GM13977 (cell line): Measurements from ENCODE around the gene ELF5.

Experiments used
- DNase-seq: peaks from one replicate; pipeline ENCODE4 v3.0.0; 2012; ENCODE audit warnings: low spot score
- in situ Hi-C: fragments of 300-500 bp; cut with MboI; formaldehyde crosslinking; loops from one replicate; pipeline ENCODE4 v1.12.0; 2022; ENCODE audit warnings: low sequenced_read_pairs, low pct_unique_long_range_greater_than_20kb, mixed read lengths, inconsistent platforms; ENCODE audit not compliant: unreplicated experiment
- TF ChIP-seq, protein P1 (sequence below): IDR thresholded peaks from 2 replicates; pipeline ENCODE4 v1.5.1; 2012; ENCODE audit warnings: mild to moderate bottlenecking, control low read depth; ENCODE audit not compliant: insufficient read depth; ENCODE audit errors: extremely low read depth, missing control alignments

ELF5 gene

DNA sequence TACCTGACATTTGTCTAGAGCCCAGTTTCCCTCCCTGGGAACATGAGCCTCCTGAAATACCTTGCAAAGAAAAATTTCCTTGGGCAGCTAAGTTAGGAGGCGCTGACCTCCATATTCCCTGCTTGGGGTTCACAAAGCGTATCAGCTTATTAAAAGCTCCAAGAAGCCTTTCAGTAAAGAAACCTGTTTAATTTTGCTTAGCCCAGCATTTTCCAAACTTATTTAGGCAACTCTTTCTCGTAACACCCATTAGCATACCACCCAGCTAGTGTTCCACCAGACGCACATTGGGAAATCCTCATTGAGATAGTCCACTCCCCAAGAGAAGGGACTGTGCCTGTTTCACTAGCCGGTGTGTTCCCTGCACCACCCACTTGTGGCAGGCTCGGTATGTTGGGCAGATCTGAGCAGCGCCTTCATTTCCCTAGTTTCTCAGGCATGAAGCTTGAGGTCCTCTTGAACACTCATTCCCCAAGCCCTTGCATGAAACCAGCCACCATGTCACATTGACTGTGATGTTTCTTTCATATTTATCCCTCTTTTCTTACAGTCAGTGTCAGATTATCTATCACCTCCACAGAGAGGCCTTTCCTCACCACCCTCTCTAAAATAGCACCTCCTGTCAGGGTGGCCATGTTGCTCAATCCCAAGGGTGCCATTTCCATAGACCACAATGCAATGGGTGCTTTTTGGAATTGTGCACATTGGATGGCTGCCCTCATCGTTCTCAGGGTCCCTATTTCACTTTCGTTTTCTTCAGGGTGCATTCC, 12.5 kb upstream of the ELF5 start:
- TF ChIP-seq, protein P1, sequence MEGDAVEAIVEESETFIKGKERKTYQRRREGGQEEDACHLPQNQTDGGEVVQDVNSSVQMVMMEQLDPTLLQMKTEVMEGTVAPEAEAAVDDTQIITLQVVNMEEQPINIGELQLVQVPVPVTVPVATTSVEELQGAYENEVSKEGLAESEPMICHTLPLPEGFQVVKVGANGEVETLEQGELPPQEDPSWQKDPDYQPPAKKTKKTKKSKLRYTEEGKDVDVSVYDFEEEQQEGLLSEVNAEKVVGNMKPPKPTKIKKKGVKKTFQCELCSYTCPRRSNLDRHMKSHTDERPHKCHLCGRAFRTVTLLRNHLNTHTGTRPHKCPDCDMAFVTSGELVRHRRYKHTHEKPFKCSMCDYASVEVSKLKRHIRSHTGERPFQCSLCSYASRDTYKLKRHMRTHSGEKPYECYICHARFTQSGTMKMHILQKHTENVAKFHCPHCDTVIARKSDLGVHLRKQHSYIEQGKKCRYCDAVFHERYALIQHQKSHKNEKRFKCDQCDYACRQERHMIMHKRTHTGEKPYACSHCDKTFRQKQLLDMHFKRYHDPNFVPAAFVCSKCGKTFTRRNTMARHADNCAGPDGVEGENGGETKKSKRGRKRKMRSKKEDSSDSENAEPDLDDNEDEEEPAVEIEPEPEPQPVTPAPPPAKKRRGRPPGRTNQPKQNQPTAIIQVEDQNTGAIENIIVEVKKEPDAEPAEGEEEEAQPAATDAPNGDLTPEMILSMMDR: no peak
- in situ Hi-C loops: no loop called here
- DNase-seq: no peak

DNA sequence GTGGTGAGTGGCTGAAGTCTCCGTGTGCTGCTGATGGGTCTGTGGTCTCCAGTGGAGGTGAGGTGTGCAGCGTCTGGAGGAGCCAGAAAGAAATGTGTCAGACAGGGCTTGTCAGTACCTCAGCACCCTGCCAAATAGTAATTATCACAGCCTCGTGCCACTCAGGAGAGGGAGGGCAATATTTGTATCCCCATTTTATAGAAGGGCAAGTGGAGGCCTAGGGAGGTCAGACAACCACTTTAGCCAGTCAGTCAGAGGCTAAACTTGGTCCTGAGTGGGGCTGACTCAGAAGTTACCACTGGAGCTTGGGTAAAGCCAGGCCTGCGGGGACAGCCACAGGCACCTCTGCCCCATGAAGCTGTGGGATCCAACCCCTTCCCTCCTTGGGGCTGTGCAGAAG, 11.5 kb upstream of the ELF5 start:
- TF ChIP-seq, protein P1: no peak
- in situ Hi-C loops: no loop called here
- no peak for DNase-seq

DNA sequence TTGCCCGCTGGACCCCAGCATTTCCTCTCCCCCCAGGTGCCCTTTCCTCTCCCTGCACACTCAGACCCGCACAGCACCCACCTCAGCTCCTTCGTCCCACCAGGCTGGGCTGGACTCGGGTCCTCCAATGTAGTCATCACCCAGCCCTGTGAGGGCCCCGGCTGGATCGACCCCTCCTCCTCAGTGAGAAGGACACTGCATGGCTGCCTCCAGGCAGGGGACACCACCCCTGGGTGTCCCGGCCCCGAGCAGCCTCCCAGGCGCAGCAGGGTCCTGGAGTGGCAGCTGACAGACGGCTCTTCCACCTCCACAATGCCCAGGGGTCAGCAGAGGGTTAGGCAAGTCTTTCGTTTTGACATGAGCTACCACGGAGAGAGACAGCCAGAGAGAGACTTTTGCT, 11.1 kb upstream of the ELF5 start:
- in situ Hi-C loops: no loop called here
- DNase-seq: no peak
- TF ChIP-seq, protein P1: no peak

DNA sequence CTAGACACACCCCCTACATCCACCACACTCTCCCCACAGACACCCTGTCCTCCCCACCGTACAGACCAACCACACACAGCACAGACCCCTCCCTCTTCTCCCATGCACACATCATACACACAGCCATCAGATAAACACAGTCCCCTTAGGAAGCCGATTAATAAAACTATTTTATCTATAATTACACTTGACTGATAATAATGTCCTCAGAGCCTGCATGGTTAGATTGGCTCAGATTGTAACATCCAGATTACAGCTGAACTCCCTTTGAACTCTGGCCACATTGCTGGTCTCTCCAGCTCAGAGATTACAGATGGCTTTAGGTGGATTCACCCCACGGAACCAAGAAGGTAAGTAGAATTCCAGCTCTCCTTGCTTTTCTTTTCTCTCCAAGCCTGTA, 9.5 kb upstream of the ELF5 start:
- DNase-seq: no peak
- in situ Hi-C loops: no loop called here
- TF ChIP-seq, protein P1: no peak

DNA sequence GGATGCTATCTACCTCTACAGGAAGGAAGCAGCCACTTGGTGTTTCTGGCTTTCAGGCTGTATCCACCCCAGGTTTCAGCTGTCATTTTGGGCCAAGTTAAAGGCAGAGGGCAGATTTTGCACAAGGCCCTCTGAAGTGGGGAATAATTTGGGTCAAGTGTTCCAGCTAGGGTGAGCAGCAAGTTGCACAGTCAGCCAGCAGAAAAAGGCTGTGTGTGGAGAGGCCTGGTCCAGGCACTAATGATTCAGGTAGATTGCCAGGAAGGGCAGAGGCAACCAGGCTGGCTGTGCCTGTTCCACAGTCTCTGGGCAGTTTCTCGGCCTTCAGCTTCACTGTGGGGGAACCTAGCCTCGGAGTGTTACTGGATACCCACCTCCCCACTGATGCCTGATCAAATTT, 8.6 kb upstream of the ELF5 start:
- no peak for DNase-seq
- TF ChIP-seq, protein P1: no peak
- in situ Hi-C loops: no loop called here

DNA sequence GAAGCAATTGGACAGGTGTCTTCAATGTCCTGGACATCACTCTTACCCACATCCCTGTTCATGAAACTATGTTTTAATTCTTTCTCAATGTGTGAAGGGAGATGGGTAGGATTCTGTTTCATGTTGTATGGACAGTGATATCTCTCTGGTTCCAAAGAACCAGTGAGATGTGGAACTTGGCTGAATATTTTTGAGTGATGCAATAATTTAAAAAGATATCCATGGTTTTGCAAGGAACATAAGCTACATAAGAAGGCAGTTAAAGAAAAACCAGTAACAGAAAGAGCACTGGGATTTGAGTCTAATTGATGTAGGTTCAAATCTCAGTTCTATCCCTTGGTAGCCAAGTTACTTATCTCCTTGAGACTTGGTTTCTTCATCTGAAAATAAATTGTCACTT, 7.7 kb upstream of the ELF5 start:
- DNase-seq: no peak
- in situ Hi-C loops: no loop called here
- TF ChIP-seq, protein P1: no peak

DNA sequence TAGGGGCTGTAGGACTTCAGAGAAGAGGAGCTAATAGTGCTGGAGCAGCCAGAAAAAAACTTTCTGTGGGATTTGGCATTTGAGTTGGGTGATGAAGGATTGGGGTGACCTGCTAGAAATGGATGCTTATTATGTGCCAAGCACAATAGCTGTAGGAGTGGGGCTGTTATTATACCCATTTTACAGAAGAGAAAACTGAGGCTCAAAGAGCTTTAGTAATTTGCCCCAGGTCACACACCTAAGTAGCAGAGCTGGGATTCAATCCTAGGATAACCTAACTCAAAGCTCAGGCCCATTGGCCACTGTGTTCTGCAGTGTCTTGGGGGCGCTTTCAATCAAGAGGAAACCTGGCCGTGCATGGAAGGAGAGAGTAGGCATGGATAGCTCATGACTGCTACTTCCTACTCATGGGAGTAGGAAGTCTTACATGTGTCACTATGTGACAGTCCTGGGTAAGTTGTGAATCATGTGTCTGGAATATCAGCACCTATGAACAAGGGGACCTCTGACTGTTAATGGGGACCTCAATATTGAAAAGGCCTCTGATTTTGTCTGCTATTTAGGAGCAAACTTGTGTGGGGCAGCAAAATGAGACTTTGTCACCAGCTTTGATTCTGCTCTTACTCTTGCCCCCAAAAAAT, 6.1 kb upstream of the ELF5 start:
- in situ Hi-C loops: no loop called here
- no peak for DNase-seq
- TF ChIP-seq, protein P1: no peak
